Mesenchymal stem cell (in vitro differentiated cells and primary cell): ENCODE data around the gene GABBR2.
"Not testable (repeated sequence)": the region's sequence is repeated elsewhere in the genome, so short reads cannot be mapped to it uniquely, and the experiment has no call there.

ENCODE experiments used
- DNase-seq: peaks from one replicate; pipeline ENCODE4 v3.0.0-alpha.2; 2013
- H2AFZ ChIP-seq: one replicate; pipeline ENCODE4 v1.6.1; 2013; ENCODE audit warnings: low read depth, mild to moderate bottlenecking, control low read depth, inconsistent platforms, low read length, moderate library complexity
- H2AK5ac ChIP-seq: 2 replicates; pipeline ENCODE4 v1.6.1; 2013; ENCODE audit warnings: low read length, moderate library complexity, mild to moderate bottlenecking, inconsistent platforms; ENCODE audit not compliant: severe bottlenecking
- H2BK120ac ChIP-seq: one replicate; pipeline ENCODE4 v1.6.1; 2013; ENCODE audit warnings: low read depth, mild to moderate bottlenecking, inconsistent platforms, low read length, moderate library complexity
- H2BK12ac ChIP-seq, 2 experiments: one replicate each; pipeline ENCODE4 v1.6.1; 2013; ENCODE audit warnings: inconsistent platforms in 2 of 2, low read length in 2 of 2, mild to moderate bottlenecking in 2 of 2, moderate library complexity in 2 of 2, control low read depth in 1 of 2
- H2BK15ac ChIP-seq: one replicate; pipeline ENCODE4 v1.6.1; 2013; ENCODE audit warnings: mild to moderate bottlenecking, low read depth, inconsistent platforms; ENCODE audit not compliant: poor library complexity, severe bottlenecking
- H2BK5ac ChIP-seq: 2 replicates; pipeline ENCODE4 v1.6.1; 2013; ENCODE audit warnings: low read depth, mild to moderate bottlenecking, low read length, control low read depth, inconsistent platforms; ENCODE audit not compliant: poor library complexity, severe bottlenecking
- H3K14ac ChIP-seq, 2 experiments: one replicate each; pipeline ENCODE4 v1.6.1; 2013; ENCODE audit warnings: inconsistent platforms in 2 of 2, low read length in 2 of 2, control low read depth in 1 of 2, mild to moderate bottlenecking in 1 of 2, moderate library complexity in 1 of 2
- H3K18ac ChIP-seq, 2 experiments: one replicate each; pipeline ENCODE4 v1.6.1; 2013; ENCODE audit warnings: inconsistent platforms in 2 of 2, low read length in 2 of 2, control low read depth in 1 of 2, low read depth in 1 of 2, mild to moderate bottlenecking in 1 of 2
- H3K23ac ChIP-seq, 2 experiments: one replicate each; pipeline ENCODE4 v1.6.1; 2013; ENCODE audit warnings: inconsistent platforms in 2 of 2, low read length in 2 of 2, mild to moderate bottlenecking in 2 of 2, moderate library complexity in 2 of 2, control low read depth in 1 of 2
- H3K27ac ChIP-seq: 2 replicates; pipeline ENCODE4 v1.5.1; 2013; ENCODE audit warnings: mild to moderate bottlenecking, moderate library complexity, low read length, control low read depth, inconsistent platforms; ENCODE audit not compliant: poor library complexity, severe bottlenecking
- H3K27me3 ChIP-seq, 2 experiments: 2 replicates each; pipeline versions ENCODE4 v1.6.1 to v1.7.0; 2013; ENCODE audit warnings: low read length in 2 of 2, mild to moderate bottlenecking in 2 of 2, moderate library complexity in 2 of 2, control low read depth in 1 of 2, inconsistent platforms in 1 of 2; ENCODE audit not compliant: control insufficient read depth in 1 of 2, insufficient read depth in 1 of 2
- H3K36me3 ChIP-seq, 2 experiments: 2 replicates each; pipeline versions ENCODE4 v1.6.1 to v1.7.0; 2013; ENCODE audit warnings: low read length in 2 of 2, control low read depth in 1 of 2, inconsistent platforms in 1 of 2, low read depth in 1 of 2, mild to moderate bottlenecking in 1 of 2; ENCODE audit not compliant: insufficient read depth in 2 of 2, control insufficient read depth in 1 of 2
- H3K4ac ChIP-seq, 2 experiments: one replicate each; pipeline ENCODE4 v1.6.1; 2013; ENCODE audit warnings: inconsistent platforms in 2 of 2, low read length in 2 of 2, mild to moderate bottlenecking in 2 of 2, moderate library complexity in 2 of 2, control low read depth in 1 of 2, low read depth in 1 of 2
- H3K4me1 ChIP-seq: 2 replicates; pipeline ENCODE4 v1.6.1; 2013; ENCODE audit warnings: low read depth, low read length, control low read depth; ENCODE audit not compliant: control insufficient read depth, insufficient read depth
- H3K4me2 ChIP-seq: 2 replicates; pipeline ENCODE4 v1.6.1; 2013; ENCODE audit warnings: low read length, mild to moderate bottlenecking, inconsistent platforms; ENCODE audit not compliant: poor library complexity, severe bottlenecking
- H3K4me3 ChIP-seq, 2 experiments: 2 replicates each; pipeline versions ENCODE4 v1.5.1 to v1.7.0; 2013; ENCODE audit warnings: low read length in 2 of 2, mild to moderate bottlenecking in 2 of 2, control low read depth in 1 of 2, low read depth in 1 of 2; ENCODE audit not compliant: insufficient read depth in 1 of 2
- H3K79me1 ChIP-seq: replicated peaks from 2 replicates; pipeline ENCODE4 v1.6.1; 2013; ENCODE audit warnings: mild to moderate bottlenecking, control low read depth, low read length, inconsistent platforms; ENCODE audit not compliant: poor library complexity, severe bottlenecking
- H3K9ac ChIP-seq: 2 replicates; pipeline ENCODE4 v1.7.0; 2013; ENCODE audit warnings: mild to moderate bottlenecking, low read length, moderate library complexity
- H3K9me3 ChIP-seq: 2 replicates; pipeline ENCODE4 v1.7.0; 2013; ENCODE audit warnings: mild to moderate bottlenecking, low read length; ENCODE audit not compliant: control insufficient read depth
- H4K8ac ChIP-seq: one replicate; pipeline ENCODE4 v1.6.1; 2013; ENCODE audit warnings: inconsistent platforms, mild to moderate bottlenecking, low read length, moderate library complexity
- H4K91ac ChIP-seq: one replicate; pipeline ENCODE4 v1.6.1; 2013; ENCODE audit warnings: mild to moderate bottlenecking, low read length, inconsistent platforms
- WGBS: methylation state at CpG from one replicate; pipeline ENCODE4 v1.1.7; 2013; ENCODE audit warnings: mixed read lengths; 5-methylcytosine and 5-hydroxymethylcytosine counted together

GABBR2 gene

DNA sequence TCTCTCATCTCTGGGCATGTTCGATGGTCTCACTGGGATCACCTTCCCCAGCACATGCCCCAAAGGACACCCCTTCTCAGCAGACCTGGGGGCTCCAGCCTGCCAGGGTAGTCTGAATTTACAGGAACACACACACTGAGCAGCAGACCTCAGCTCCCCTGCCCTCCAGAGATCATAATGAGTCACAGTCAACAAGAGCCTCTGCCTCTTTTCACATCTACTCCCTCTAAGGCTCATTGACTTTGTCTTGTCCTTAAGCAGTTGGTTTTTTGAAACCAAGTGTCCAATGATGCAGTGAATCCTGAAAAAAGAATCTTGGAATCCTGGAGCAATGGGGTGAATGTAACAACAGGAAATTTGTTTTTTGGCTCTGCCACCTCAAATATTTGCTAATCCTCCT is 20.8 kb downstream of the GABBR2 start:
- 69% methylated on average over 1 of the region's 1 CpG for whole genome bisulfite sequencing
- Histone ChIP-seq H4K91ac (no peak overlapping the region), H3K4ac (no peak overlapping the region), H3K4me3 (no peak overlapping the region), H2BK15ac (no peak overlapping the region), H3K9ac (no peak overlapping the region), H2BK12ac (no peak overlapping the region), H3K14ac (no peak overlapping the region), H3K36me3 (no peaks in the 10 kb centered on the region), H3K23ac (no peak overlapping the region), H4K8ac (no peak overlapping the region), H3K4me2 (no peak overlapping the region), H3K27ac (no peak overlapping the region), H3K4me1 (no peaks in the 10 kb centered on the region), H3K9me3 (no peaks in the 10 kb centered on the region), H2AFZ (no peak overlapping the region), H2BK5ac (no peak overlapping the region), H2AK5ac (no peak overlapping the region), H3K18ac (no peak overlapping the region), H2BK120ac (no peak overlapping the region), H3K79me1 (no peaks in the 10 kb centered on the region), H3K27me3 (peaks cover 24 to 26% of the 10 kb centered on the region in 2 experiments)
- no peak for DNase-seq

- Histone ChIP-seq H2AFZ (no peak overlapping the region), H3K9ac (no peak overlapping the region), H2BK5ac (no peak overlapping the region), H3K14ac (no peak overlapping the region), H3K27me3 (peaks cover 22 to 24% of the 10 kb centered on the region in 2 experiments), H3K18ac (no peak overlapping the region), H3K79me1 (no peaks in the 10 kb centered on the region), H3K27ac (no peak overlapping the region), H3K9me3 (no peaks in the 10 kb centered on the region), H4K91ac (no peak overlapping the region), H3K4me2 (no peak overlapping the region), H4K8ac (no peak overlapping the region), H3K4me1 (no peaks in the 10 kb centered on the region), H2AK5ac (no peak overlapping the region), H2BK15ac (no peak overlapping the region), H3K23ac (no peak overlapping the region), H3K36me3 (no peaks in the 10 kb centered on the region), H3K4ac (no peak overlapping the region), H2BK120ac (no peak overlapping the region), H2BK12ac (no peak overlapping the region), H3K4me3 (no peak overlapping the region)
- WGBS, result 49% methylated on average over 7 of the region's 7 CpGs
- no peak for DNase-seq
These were observed 21.5 kb downstream of the GABBR2 start for GRCh38 chr9:98686961-98687855.

DNA sequence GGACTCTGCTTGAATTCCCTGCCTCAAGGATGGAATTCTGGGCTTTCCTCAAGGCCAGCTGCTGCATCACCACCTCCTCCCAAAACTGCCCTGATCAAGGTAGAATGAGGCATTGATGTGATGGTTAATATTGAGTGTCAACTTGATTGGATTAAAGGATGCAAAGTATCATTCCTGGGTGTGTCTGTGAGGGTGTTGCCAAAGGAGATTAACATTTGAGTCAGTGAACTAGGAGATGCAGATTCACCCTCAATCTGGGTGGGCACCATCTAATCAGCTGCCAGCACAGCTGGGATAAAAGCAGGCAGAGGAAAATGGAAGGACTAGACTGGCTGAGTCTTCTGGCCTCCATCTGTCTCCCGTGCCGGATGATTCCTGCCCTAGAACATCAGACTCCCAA is 23.9 kb downstream of the GABBR2 start:
- H2BK15ac ChIP-seq, H3K27me3 ChIP-seq, DNase-seq, H3K79me1 ChIP-seq, H2BK5ac ChIP-seq, H3K18ac ChIP-seq, H3K9me3 ChIP-seq, H2AFZ ChIP-seq, H3K14ac ChIP-seq, H3K4ac ChIP-seq, H3K4me1 ChIP-seq, H3K9ac ChIP-seq, H3K36me3 ChIP-seq, H3K4me3 ChIP-seq, H4K8ac ChIP-seq, H4K91ac ChIP-seq, H2AK5ac ChIP-seq, H3K4me2 ChIP-seq, H3K23ac ChIP-seq, H2BK12ac ChIP-seq, H3K27ac ChIP-seq, H2BK120ac ChIP-seq: not testable (repeated sequence)
- WGBS, result 92% methylated on average over 2 of the region's 2 CpGs

- H3K23ac ChIP-seq, result no peak overlapping the region
- peaks cover 17% of the 10 kb centered on the region for H3K9me3 ChIP-seq
- H3K18ac ChIP-seq, result no peak overlapping the region
- no peak overlapping the region for H2BK12ac ChIP-seq
- H4K91ac ChIP-seq, result no peak overlapping the region
- WGBS, result 28% methylated on average over 9 of the region's 9 CpGs
- H3K27ac ChIP-seq, result no peak overlapping the region
- no peaks in the 10 kb centered on the region for H3K36me3 ChIP-seq
- no peak overlapping the region for H2BK15ac ChIP-seq
- H4K8ac ChIP-seq, result no peak overlapping the region
- H3K4me2 ChIP-seq, result no peak overlapping the region
- H3K9ac ChIP-seq, result no peak overlapping the region
- no peak overlapping the region for H2AFZ ChIP-seq
- H3K4me1 ChIP-seq, result no peaks in the 10 kb centered on the region
- H3K4ac ChIP-seq, result no peak overlapping the region
- H3K14ac ChIP-seq, result no peak overlapping the region
- H2BK120ac ChIP-seq, result no peak overlapping the region
- H2AK5ac ChIP-seq, result no peak overlapping the region
- no peak overlapping the region for H2BK5ac ChIP-seq
- no peak overlapping the region for H3K4me3 ChIP-seq
- no peaks in the 10 kb centered on the region for H3K79me1 ChIP-seq
- no peak for DNase-seq
- peaks cover 25 to 30% of the 10 kb centered on the region in 2 experiments for H3K27me3 ChIP-seq
These were observed 30.4 kb downstream of the GABBR2 start for GRCh38 chr9:98678244-98678842.
